M059J (cell line): ENCODE results near the gene SYNJ2. TPM values are rescaled to one million over a fixed set of nuclear protein-coding genes. Genes with fewer than 3 reads are reported as not detected.

ENCODE experiments used
- DNase-seq: peaks from one replicate; pipeline ENCODE4 v3.0.0-alpha.2; 2012; ENCODE audit warnings: low read depth
- total RNA-seq: library from RNA; depleted of rRNA; stranded (reverse); fragments of >200 nt; shearing (Covaris generic); gene quantifications from 2 replicates; pipeline ENCODE4 v1.2.3, GENCODE V29; 2014; rRNA removed

SYNJ2 gene
- total RNA-seq, 1 experiment from 2014 or later, result 50.4 TPM

DNA sequence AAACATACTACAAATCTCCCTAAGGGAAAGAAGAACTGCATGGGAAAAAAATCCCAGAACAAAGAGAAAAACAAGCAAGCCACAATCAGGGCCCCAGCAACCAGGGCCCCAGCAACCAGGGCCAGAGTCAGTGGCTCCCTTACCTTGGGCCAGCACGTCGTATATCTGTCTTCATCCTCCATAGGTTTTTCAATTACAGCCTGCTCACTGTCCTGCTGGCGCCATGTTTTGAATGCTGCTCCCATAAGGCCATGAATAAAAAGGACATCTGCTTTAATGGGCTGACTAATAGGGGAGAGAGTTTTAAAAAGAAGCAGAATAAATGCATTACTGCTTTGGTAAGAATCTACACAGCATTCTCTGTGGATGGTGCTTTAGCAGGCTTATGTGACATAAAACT is 137.2 kb downstream of the SYNJ2 start:
- DNase-seq, result no peak

DNA sequence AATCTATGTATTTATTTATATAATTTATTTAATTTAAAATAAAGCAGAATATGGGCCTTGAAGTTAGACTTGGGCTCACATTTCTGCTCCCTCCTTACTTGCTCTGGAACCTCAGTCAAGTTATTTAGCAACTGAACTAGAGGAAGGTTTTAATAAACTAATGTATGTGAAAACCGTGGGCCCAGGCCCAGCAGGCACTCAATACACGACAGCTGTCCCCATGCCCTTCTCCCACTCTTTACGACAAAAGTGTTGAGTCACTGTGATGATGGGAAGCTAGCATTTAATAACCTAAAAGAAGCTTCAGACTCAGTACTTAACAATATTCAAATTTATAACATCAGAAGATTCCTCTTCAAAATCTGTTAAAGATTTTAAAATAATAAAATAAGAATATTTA is 139.7 kb downstream of the SYNJ2 start:
- no peak for DNase-seq

DNA sequence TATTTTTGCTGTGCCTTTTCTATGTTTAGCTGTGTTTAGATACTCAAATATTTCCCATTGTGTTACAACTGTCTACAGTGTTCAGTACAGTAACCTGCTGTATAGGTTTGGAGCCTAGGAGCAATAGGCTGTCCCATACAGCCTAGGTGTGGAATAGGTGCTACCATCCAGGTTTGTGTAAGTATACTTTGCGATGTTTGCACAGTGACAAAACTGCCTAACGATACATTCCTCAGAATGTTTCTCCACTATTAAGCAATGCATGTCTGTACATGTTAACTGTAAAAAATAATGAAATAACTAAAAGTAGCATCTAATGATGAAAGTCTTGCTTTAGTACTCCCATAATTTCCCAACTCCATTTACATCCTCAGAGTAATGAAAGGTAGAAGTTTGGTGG is 140.4 kb downstream of the SYNJ2 start:
- DNase-seq, result no peak

DNA sequence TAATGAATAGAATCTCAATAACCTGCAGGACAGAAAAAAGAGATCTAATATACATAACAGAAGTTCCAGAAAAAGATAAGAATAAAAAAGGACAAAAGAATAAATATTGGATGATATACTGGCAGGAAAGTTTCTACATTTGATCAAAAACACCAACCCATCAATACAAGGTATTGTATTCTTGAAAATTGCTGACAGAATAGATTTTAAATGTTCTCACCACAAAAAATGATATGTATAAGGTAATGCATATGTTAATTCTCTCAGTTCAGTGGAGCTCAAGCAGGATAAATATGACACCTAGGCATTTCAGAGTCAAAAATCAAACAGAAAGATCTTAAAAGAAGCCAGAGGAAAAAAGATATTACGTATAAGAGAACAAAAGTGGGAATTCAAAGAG is 142.6 kb downstream of the SYNJ2 start:
- DNase-seq, result no peak

DNA sequence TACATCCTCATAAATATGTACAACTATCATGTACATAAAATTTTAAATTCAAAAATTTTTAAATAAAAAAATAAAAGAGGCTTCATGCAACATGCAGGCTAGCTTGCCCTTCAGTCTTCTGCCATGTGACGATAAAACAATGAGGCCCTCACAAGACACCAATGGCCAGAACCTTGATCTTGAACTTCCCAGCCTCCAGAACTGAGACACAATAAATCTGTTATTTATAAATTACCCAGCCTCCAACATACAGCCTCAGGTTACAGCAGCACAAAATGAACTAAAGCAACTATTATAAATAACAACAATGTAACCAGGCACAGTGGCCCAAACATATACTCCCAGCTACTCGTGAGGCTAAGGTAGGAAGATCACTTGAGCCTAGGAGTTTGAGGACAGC is 143.6 kb downstream of the SYNJ2 start:
- DNase-seq, result no peak

DNA sequence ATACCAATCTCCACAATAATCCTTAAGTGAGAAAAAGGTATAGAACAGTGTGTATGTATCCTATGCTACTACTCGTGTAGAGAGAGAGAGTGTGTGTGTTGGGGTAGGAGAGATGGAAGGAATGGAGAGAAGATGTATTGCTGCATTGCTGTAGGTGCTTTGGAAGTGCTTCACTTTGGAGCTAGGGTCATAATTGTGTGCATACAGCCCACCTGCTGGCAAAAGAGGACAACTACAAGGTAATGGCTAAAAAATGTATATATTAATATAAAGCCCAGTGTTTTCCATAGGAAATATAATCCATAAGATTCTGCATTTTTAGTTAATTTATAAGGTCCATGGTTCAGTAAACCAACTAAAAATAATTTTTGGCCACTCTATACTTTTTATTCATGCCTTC is 150.3 kb downstream of the SYNJ2 start:
- DNase-seq, result peak; percentile 33

DNA sequence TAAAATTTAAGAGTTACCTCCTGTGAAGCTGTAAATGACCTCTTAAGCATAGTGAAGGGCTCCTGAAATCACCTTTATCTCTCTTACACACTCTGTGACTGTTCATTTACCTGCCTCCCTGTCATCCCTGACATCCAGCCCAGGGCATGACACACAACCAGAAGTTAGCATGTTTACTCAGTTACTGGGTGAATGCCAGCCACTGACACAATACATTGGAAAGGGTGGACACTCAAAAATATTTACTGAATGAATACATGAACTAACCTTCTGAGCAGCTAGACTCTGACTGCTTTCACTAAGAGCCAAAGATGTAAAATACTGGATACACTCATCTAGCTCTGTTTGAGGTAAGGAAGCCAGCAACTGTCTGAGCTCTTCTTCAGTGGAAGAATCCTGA is 161.1 kb downstream of the SYNJ2 start:
- peak; percentile 80 for DNase-seq

DNA sequence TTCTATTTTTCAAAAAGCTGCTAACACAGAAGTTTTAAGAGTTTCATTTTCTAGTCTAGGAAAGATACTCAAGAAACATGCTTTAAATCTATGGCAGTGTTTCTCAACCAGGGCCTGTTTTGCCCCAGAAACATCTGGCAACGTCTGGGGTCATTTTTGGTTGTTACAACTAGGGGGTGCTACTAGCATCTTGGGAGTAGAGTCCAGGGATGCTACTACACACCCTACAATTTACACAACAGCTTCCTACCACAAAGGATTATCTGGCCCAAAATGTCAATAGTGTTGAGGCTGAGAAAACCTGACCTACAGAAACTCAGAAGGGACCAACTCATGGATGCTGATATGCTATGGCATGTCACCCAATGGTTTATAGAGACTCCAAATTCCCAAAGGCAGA is 162.0 kb downstream of the SYNJ2 start:
- DNase-seq, result peak; percentile 16

Other genes with a start within 250 kb of the SYNJ2 start
- gene SNX9, start 158.6 kb upstream of the SYNJ2 start, total RNA-seq, result 23.0 and 37.8 TPM in 2 replicates
- 11.4 and 14.8 TPM in 2 replicates for gene SERAC1, start 186.4 kb downstream of the SYNJ2 start, total RNA-seq
- gene GTF2H5, start 186.5 kb downstream of the SYNJ2 start, total RNA-seq, result 10.5 and 19.0 TPM in 2 replicates